Lung (tissue), 12 donors: Measurements from ENCODE around the gene TLK2. TPM values are rescaled to one million over a fixed set of nuclear protein-coding genes. Genes with fewer than 3 reads are reported as not detected.
"Not testable (repeated sequence)": the region's sequence is repeated elsewhere in the genome, so short reads cannot be mapped to it uniquely, and the experiment has no call there.

Source experiments
- ATAC-seq: fragments of 200-7000 bp; cut with Tn5 transposase; one replicate; pipeline ENCODE4 v1.9.1; 2020; ENCODE audit warnings: moderate number of reproducible peaks; ENCODE audit not compliant: insufficient read depth, low FRiP score
- DNase-seq, 3 donors: peaks; one replicate each; pipeline ENCODE4 v3.0.0-alpha.2; 2013 to 2017
- H3K27ac ChIP-seq, 2 donors: one replicate each; pipeline ENCODE4 v1.5.1; 2013; ENCODE audit warnings: mild to moderate bottlenecking in 2 of 2, moderate library complexity in 2 of 2, control low read depth in 1 of 2, inconsistent platforms in 1 of 2, low read depth in 1 of 2, low read length in 1 of 2
- H3K27me3 ChIP-seq, 3 donors: one replicate each; pipeline ENCODE4 v1.5.1; 2013; ENCODE audit warnings: low read length in 2 of 3; ENCODE audit not compliant: control insufficient read depth in 3 of 3, insufficient read depth in 3 of 3
- H3K36me3 ChIP-seq, 4 donors: one replicate each; pipeline ENCODE4 v1.5.1; 2013; ENCODE audit warnings: low read length in 4 of 4, mild to moderate bottlenecking in 1 of 4, moderate library complexity in 1 of 4; ENCODE audit not compliant: control insufficient read depth in 4 of 4, insufficient read depth in 4 of 4
- H3K4me1 ChIP-seq, 5 donors: one replicate each; pipeline ENCODE4 v1.5.1; 2013; ENCODE audit warnings: low read length in 5 of 5, mild to moderate bottlenecking in 2 of 5, moderate library complexity in 1 of 5; ENCODE audit not compliant: control insufficient read depth in 5 of 5, insufficient read depth in 5 of 5
- H3K4me3 ChIP-seq: one replicate; pipeline ENCODE4 v1.5.1; 2013; ENCODE audit warnings: mild to moderate bottlenecking, control low read depth, moderate library complexity
- H3K9ac ChIP-seq, 2 donors: one replicate each; pipeline ENCODE4 v1.5.1; 2013; ENCODE audit warnings: low read length in 2 of 2, control low read depth in 1 of 2; ENCODE audit not compliant: insufficient read depth in 1 of 2
- H3K9me3 ChIP-seq, 4 donors: one replicate each; pipeline ENCODE4 v1.5.1; 2013; ENCODE audit warnings: low read length in 3 of 4, mild to moderate bottlenecking in 1 of 4, moderate library complexity in 1 of 4; ENCODE audit not compliant: control insufficient read depth in 4 of 4, insufficient read depth in 3 of 4
- WGBS, 2 donors: extraction: QIAGEN DNeasy Blood & Tissue Kit; methylation state at CpG; one replicate each; pipeline ENCODE4 v1.1.7; 2013; 5-methylcytosine and 5-hydroxymethylcytosine counted together
- polyA plus RNA-seq, 2 donors: library from polyadenylated mRNA; stranded (reverse); fragments of 200-250 nt; gene quantifications; one replicate each; pipeline ENCODE4 v1.2.1, GENCODE V29; 2013
- total RNA-seq, 2 donors: library from RNA; depleted of rRNA in 1 of 2; stranded (reverse); fragments of >200 nt in 1 of 2; gene quantifications; one replicate each; pipeline ENCODE4 v1.2.1, GENCODE V29; 2014 to 2021
- TF ChIP-seq, protein P1 (sequence below): IDR thresholded peaks from 2 replicates; pipeline ENCODE4 v1.5.1; 2012; ENCODE audit warnings: mild to moderate bottlenecking; ENCODE audit errors: control extremely low read depth, extremely low read depth
- donor health status: control.
- donor health status: control.
- donor health status: Bipolar disorder and iron deficiency.
- donor health status: healthy.
- donor health status: DM: yes; HTN: yes; CAD: no.

TLK2 gene
- total and polyA plus RNA-seq, 4 donors = 11.6 to 87.7 (median 26.0) TPM

GRCh38 chr17:62453041-62453440 lies 25.6 kb upstream of the TLK2 start:
- H3K27me3 ChIP-seq, ATAC-seq, H3K4me3 ChIP-seq, H3K36me3 ChIP-seq, H3K9me3 ChIP-seq, DNase-seq, H3K9ac ChIP-seq, H3K27ac ChIP-seq, H3K4me1 ChIP-seq: not testable (repeated sequence)
- whole genome bisulfite sequencing, 2 donors = 86 to 88% methylated on average over 5 of the region's 5 CpGs

DNA sequence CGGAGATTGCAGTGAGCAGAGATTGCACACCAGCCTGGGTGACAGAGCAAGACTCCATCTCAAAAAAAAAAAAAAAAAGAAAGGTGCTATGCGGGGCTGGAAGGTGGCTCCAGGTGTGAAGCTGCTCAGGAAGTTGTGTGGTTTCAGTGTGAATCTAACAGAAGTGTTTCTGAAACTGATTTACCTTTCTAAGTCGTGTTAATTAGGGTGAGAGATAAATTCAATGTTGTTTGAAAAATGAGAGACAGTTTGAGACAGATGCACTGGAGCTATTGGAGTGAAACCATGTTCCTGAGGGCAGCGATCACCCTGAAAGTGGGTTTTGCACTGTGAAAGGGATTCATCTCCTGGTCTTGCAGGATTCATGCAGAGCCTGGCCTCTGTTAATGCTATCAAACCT lies 25.0 kb upstream of the TLK2 start:
- H3K4me3 ChIP-seq, DNase-seq, H3K36me3 ChIP-seq, H3K9me3 ChIP-seq, H3K4me1 ChIP-seq, H3K9ac ChIP-seq, H3K27ac ChIP-seq, H3K27me3 ChIP-seq, ATAC-seq: not testable (repeated sequence)
- WGBS, 2 donors = 79 to 80% methylated on average over 4 of the region's 4 CpGs

DNA sequence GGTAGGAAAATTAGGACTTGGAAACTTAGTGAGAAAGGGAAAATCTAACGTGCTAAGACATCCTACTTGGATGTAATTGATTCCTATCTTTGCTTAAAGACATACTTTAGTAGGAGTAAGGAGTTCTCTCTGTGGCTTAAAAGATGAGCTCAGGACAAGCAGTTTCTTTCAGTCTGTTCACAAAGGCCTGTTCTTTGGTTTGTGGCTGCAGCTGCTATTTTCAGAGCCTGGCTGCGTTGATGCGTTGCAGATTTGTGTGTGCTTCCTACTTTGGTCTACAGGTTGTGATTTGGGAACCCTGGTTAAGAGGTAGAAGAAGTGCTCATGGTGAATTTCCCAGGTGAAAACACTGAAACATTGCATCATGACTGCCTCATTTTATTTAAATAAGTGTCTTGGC lies 24.5 kb upstream of the TLK2 start:
- DNase-seq = not testable (repeated sequence)

GRCh38 chr17:62456016-62456415 lies 22.6 kb upstream of the TLK2 start:
- no peak overlapping the region for H3K4me3 ChIP-seq
- H3K27ac ChIP-seq = no peak overlapping the region
- DNase-seq (no peak), ATAC-seq (no peak)
- 91 to 94% methylated on average over 7 of the region's 7 CpGs for WGBS, 2 donors
- H3K36me3 ChIP-seq = no peaks in the 10 kb centered on the region
- no peaks in the 10 kb centered on the region for H3K9me3 ChIP-seq
- no peaks in the 10 kb centered on the region for H3K4me1 ChIP-seq
- TF ChIP-seq, protein P1, sequence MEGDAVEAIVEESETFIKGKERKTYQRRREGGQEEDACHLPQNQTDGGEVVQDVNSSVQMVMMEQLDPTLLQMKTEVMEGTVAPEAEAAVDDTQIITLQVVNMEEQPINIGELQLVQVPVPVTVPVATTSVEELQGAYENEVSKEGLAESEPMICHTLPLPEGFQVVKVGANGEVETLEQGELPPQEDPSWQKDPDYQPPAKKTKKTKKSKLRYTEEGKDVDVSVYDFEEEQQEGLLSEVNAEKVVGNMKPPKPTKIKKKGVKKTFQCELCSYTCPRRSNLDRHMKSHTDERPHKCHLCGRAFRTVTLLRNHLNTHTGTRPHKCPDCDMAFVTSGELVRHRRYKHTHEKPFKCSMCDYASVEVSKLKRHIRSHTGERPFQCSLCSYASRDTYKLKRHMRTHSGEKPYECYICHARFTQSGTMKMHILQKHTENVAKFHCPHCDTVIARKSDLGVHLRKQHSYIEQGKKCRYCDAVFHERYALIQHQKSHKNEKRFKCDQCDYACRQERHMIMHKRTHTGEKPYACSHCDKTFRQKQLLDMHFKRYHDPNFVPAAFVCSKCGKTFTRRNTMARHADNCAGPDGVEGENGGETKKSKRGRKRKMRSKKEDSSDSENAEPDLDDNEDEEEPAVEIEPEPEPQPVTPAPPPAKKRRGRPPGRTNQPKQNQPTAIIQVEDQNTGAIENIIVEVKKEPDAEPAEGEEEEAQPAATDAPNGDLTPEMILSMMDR = no peak
- H3K27me3 ChIP-seq = no peaks in the 10 kb centered on the region
- H3K9ac ChIP-seq = no peak overlapping the region

More for the DNA sequence above, 24.5 kb upstream of the TLK2 start:
- not testable (repeated sequence) for H3K4me3 ChIP-seq, H3K27me3 ChIP-seq, H3K4me1 ChIP-seq, H3K9me3 ChIP-seq, H3K27ac ChIP-seq, H3K9ac ChIP-seq, H3K36me3 ChIP-seq, ATAC-seq
- WGBS, 2 donors = 82 to 88% methylated on average over 3 of the region's 3 CpGs

- not testable (repeated sequence) for H3K9me3 ChIP-seq, H3K4me1 ChIP-seq, DNase-seq, H3K4me3 ChIP-seq, H3K27ac ChIP-seq, H3K36me3 ChIP-seq, H3K9ac ChIP-seq, ATAC-seq, H3K27me3 ChIP-seq
- WGBS, 2 donors = 74 to 84% methylated on average over 10 of the region's 10 CpGs
Observed at GRCh38 chr17:62458483-62458882, 20.1 kb upstream of the TLK2 start.

DNA sequence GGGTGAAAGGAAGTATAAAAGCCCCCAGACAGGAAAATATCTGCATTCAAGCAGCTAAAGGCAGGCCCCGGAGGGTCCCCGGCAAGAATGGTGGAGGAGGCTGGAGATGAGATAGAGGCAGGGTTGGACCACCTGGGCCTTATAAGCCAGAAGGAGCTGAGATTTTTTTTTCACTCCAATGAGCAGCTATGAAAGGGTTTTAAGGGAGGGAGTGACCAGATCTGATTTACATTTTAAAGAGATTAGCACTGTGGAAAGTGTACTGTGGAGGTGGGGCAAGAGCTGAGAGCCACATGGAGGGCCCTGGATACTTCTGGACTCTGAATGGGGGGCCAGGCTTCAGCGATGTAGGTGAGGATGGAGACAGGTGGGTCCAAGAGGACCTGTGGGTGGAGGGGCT lies 14.2 kb upstream of the TLK2 start:
- not testable (repeated sequence) for H3K9me3 ChIP-seq, ATAC-seq, H3K27ac ChIP-seq, H3K4me1 ChIP-seq, H3K9ac ChIP-seq, H3K4me3 ChIP-seq, H3K27me3 ChIP-seq, H3K36me3 ChIP-seq, DNase-seq
- WGBS, 2 donors = 87 to 92% methylated on average over 3 of the region's 3 CpGs

DNA sequence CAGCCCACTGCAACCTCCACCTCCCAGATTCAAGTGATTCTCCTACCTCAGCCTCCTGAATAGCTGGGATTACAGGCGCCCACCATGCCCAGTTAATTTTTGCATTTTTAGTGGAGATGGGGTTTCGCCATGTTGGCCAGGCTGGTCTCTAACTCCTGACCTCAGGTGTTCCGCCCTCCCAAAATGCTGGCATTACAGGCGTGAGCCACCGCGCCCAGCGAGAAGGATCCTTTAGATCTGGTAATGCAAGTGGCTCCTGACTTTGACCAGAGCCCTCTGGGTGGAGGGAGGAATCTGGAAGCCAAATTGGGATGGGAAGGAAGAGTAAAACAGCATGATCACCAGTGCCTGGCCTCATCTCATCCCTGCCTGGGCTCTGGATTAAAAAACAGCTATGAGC lies 13.4 kb upstream of the TLK2 start:
- H3K36me3 ChIP-seq, H3K27me3 ChIP-seq, H3K9ac ChIP-seq, H3K4me3 ChIP-seq, H3K9me3 ChIP-seq, H3K27ac ChIP-seq, ATAC-seq, DNase-seq, H3K4me1 ChIP-seq: not testable (repeated sequence)
- 94 to 97% methylated on average over 7 of the region's 7 CpGs for WGBS, 2 donors
